Smooth muscle cell (in vitro differentiated cells): ENCODE data around the gene NAGLU. TPM values are rescaled to one million over a fixed set of nuclear protein-coding genes. Genes with fewer than 3 reads are reported as not detected.
A peak's percentile ranks its signal among the peaks of the same experiment; 100 is the strongest.

Experiments
- DNase-seq: peaks from one replicate; lab custom pipeline; 2025; ENCODE audit not compliant: unreplicated experiment; lab: John Stamatoyannopoulos, UW
- H2AFZ ChIP-seq: fragments of 200-600 bp; sonication (generic); 2 replicates; pipeline ENCODE4 v1.6.0; 2016; ENCODE audit warnings: antibody characterized with exemption, low read depth, mild to moderate bottlenecking
- H3F3A ChIP-seq: fragments of 200-600 bp; sonication (generic); 2 replicates; pipeline ENCODE4 v1.6.0; 2017; ENCODE audit warnings: antibody characterized with exemption, low read depth
- H3K27ac ChIP-seq: fragments of 200-600 bp; sonication (generic); 2 replicates; pipeline ENCODE4 v1.5.1; 2016; ENCODE audit warnings: low read depth, mild to moderate bottlenecking
- H3K27me3 ChIP-seq: fragments of 200-600 bp; sonication (generic); 2 replicates; pipeline ENCODE4 v1.6.1; 2016; ENCODE audit warnings: low read depth, mild to moderate bottlenecking
- H3K36me3 ChIP-seq: fragments of 200-600 bp; sonication (generic); 2 replicates; pipeline ENCODE4 v1.5.1; 2016; ENCODE audit warnings: low read depth
- H3K4me1 ChIP-seq: fragments of 200-600 bp; sonication (generic); 2 replicates; pipeline ENCODE4 v1.5.1; 2016; ENCODE audit warnings: low read depth
- H3K4me2 ChIP-seq: fragments of 200-600 bp; sonication (generic); 2 replicates; pipeline ENCODE4 v1.6.0; 2016; ENCODE audit warnings: mild to moderate bottlenecking
- H3K4me3 ChIP-seq: fragments of 200-600 bp; sonication (generic); 2 replicates; pipeline ENCODE4 v1.5.1; 2016; ENCODE audit warnings: mild to moderate bottlenecking
- H3K79me2 ChIP-seq: fragments of 200-600 bp; sonication (generic); 2 replicates; pipeline ENCODE4 v1.6.0; 2016; ENCODE audit warnings: low read depth, mild to moderate bottlenecking
- H3K9ac ChIP-seq: fragments of 200-600 bp; sonication (generic); 2 replicates; pipeline ENCODE4 v1.6.0; 2016; ENCODE audit warnings: low read depth
- H3K9me3 ChIP-seq: fragments of 200-600 bp; sonication (generic); replicated peaks from 2 replicates; pipeline ENCODE4 v1.5.1; 2016; ENCODE audit warnings: low read depth
- H4K20me1 ChIP-seq: fragments of 200-600 bp; sonication (generic); 2 replicates; pipeline ENCODE4 v1.6.0; 2016; ENCODE audit warnings: low read depth
- CTCF ChIP-seq: fragments of 200-600 bp; sonication (generic); IDR thresholded peaks from 2 replicates; pipeline ENCODE4 v1.5.1; 2017; ENCODE audit warnings: borderline replicate concordance, mild to moderate bottlenecking, antibody characterized with exemption; ENCODE audit not compliant: insufficient read depth, poor library complexity, severe bottlenecking
- WGBS: methylation state at CpG from one replicate; pipeline ENCODE4 v1.1.7; 2016; ENCODE audit warnings: low lambda C conversion rate; 5-methylcytosine and 5-hydroxymethylcytosine counted together
- polyA plus RNA-seq: library from polyadenylated mRNA; unstranded; fragments of >200 nt; fragmentation: Nextera tagmentation; extraction: Ambion mirVana; gene quantifications from 2 replicates; pipeline ENCODE4 v1.2.1, GENCODE V29; 2016
- total RNA-seq: library from RNA; depleted of rRNA; stranded (reverse); fragments of >200 nt; gene quantifications from 2 replicates; pipeline ENCODE4 v1.2.3, GENCODE V29; 2014

NAGLU gene
- total and polyA plus RNA-seq, 2 experiments from 2014 or later = 23.0 to 51.6 TPM

GRCh38 chr17:42566883-42567573, 31.0 kb downstream of the NAGLU start, which contains the start of gene MLX:
MLX (plus strand) TSS chr17:42567100; CDS start chr17:42567125, 25 bp downstream.
- Histone ChIP-seq H3K9ac (peak within 1 kb of the TSS; percentile 76), H3F3A (peaks cover 8% of the 10 kb centered on the region), H3K79me2 (peaks cover 30% of the 10 kb centered on the region), H3K27ac (peak within 1 kb of the TSS; percentile 56), H3K4me1 (peaks cover 14% of the 10 kb centered on the region), H2AFZ (peak within 1 kb of the TSS; percentile 22), H3K4me3 (peak within 1 kb of the TSS; percentile 87), H3K9me3 (no peaks in the 10 kb centered on the region), H3K27me3 (no peaks in the 10 kb centered on the region), H4K20me1 (no peaks in the 10 kb centered on the region), H3K36me3 (peaks cover 3% of the 10 kb centered on the region), H3K4me2 (peak within 1 kb of the TSS; percentile 94)
- TF ChIP-seq CTCF = no peak
- WGBS = under 1% methylated on average over 57 of the region's 72 CpGs
- DNase-seq = peak; percentile 76

GRCh38 chr17:42568341-42569111, 32.5 kb downstream of the NAGLU start:
- peaks cover 16% of the 10 kb centered on the region for H3K79me2 ChIP-seq
- H3K4me1 ChIP-seq = peaks cover 5% of the 10 kb centered on the region
- H3K36me3 ChIP-seq = peaks cover 3% of the 10 kb centered on the region
- no peak overlapping the region for H3K9ac ChIP-seq
- WGBS = 96% methylated on average over 14 of the region's 14 CpGs
- no peak for DNase-seq
- H3K27ac ChIP-seq = no peak overlapping the region
- H3K4me3 ChIP-seq = peak overlapping the region; percentile 87
- H4K20me1 ChIP-seq = no peaks in the 10 kb centered on the region
- no peaks in the 10 kb centered on the region for H3K27me3 ChIP-seq
- no peak overlapping the region for H2AFZ ChIP-seq
- H3F3A ChIP-seq = peaks cover 12% of the 10 kb centered on the region
- H3K9me3 ChIP-seq = no peaks in the 10 kb centered on the region
- no peak for TF ChIP-seq CTCF
- peak overlapping the region; percentile 94 for H3K4me2 ChIP-seq

GRCh38 chr17:42571435-42572225, 35.6 kb downstream of the NAGLU start:
- no peak for DNase-seq
- Histone ChIP-seq H3K27ac (no peak overlapping the region), H3K4me3 (no peak overlapping the region), H3K4me1 (peaks cover 4% of the 10 kb centered on the region), H3F3A (peaks cover 11% of the 10 kb centered on the region), H3K4me2 (no peak overlapping the region), H3K79me2 (peaks cover 13% of the 10 kb centered on the region), H3K9me3 (no peaks in the 10 kb centered on the region), H3K9ac (no peak overlapping the region), H4K20me1 (no peaks in the 10 kb centered on the region), H3K27me3 (no peaks in the 10 kb centered on the region), H2AFZ (no peak overlapping the region), H3K36me3 (peaks cover 3% of the 10 kb centered on the region)
- 98% methylated on average over 12 of the region's 12 CpGs for WGBS
- no peak for TF ChIP-seq CTCF
